HG03575 (cell line): ENCODE results near the gene IPCEF1.

ENCODE experiments used
- ATAC-seq: cut with Tn5 transposase; IDR thresholded peaks from one replicate; pipeline ENCODE4 v1.9.1; 2021; ENCODE audit not compliant: unreplicated experiment, insufficient number of reproducible peaks, low FRiP score; ENCODE audit errors: extremely low read depth

IPCEF1 gene

GRCh38 chr6:154378518-154378917 is 21.9 kb upstream of the IPCEF1 start:
- no peak for ATAC-seq

GRCh38 chr6:154377726-154378125 is 21.1 kb upstream of the IPCEF1 start:
- ATAC-seq: no peak

GRCh38 chr6:154373971-154374370 is 17.4 kb upstream of the IPCEF1 start:
- ATAC-seq: no peak

- no peak for ATAC-seq
Measured at GRCh38 chr6:154371281-154371680, 14.7 kb upstream of the IPCEF1 start.

GRCh38 chr6:154370545-154370944 is 13.9 kb upstream of the IPCEF1 start:
- ATAC-seq: no peak

GRCh38 chr6:154367839-154368695 is 11.5 kb upstream of the IPCEF1 start:
- no peak for ATAC-seq

- ATAC-seq: no peak
Measured at GRCh38 chr6:154367336-154367735, 10.7 kb upstream of the IPCEF1 start.

- no peak for ATAC-seq
Measured at GRCh38 chr6:154363821-154364220, 7.2 kb upstream of the IPCEF1 start.

- ATAC-seq: no peak
Measured at GRCh38 chr6:154361476-154361875, 4.9 kb upstream of the IPCEF1 start.

- no peak for ATAC-seq
Measured at GRCh38 chr6:154360476-154360875, 3.9 kb upstream of the IPCEF1 start.

- no peak for ATAC-seq
Measured at GRCh38 chr6:154359679-154360078, 3.1 kb upstream of the IPCEF1 start.

- no peak for ATAC-seq
Measured at GRCh38 chr6:154359161-154359574, 2.6 kb upstream of the IPCEF1 start.

GRCh38 chr6:154358019-154358545 is 1.5 kb upstream of the IPCEF1 start:
- ATAC-seq: no peak

- no peak for ATAC-seq
Measured at GRCh38 chr6:154356113-154356512, 490 bp downstream of the IPCEF1 start.

- no peak for ATAC-seq
Measured at GRCh38 chr6:154354265-154354777, 2.3 kb downstream of the IPCEF1 start.

GRCh38 chr6:154353626-154354025 is 3.0 kb downstream of the IPCEF1 start:
- ATAC-seq: no peak

- ATAC-seq: peak; percentile 62
Measured at GRCh38 chr6:154352898-154353585, 3.6 kb downstream of the IPCEF1 start.

GRCh38 chr6:154350293-154350692 is 6.3 kb downstream of the IPCEF1 start:
- no peak for ATAC-seq

- no peak for ATAC-seq
Measured at GRCh38 chr6:154347981-154348380, 8.6 kb downstream of the IPCEF1 start.

- ATAC-seq: no peak
Measured at GRCh38 chr6:154345811-154346210, 10.8 kb downstream of the IPCEF1 start.
